HCT116 (cell line): ENCODE data around the gene PSORS1C2.

Experiments
- CTCF ChIP-seq, 3 experiments: fragments of 200-600 bp in 1 of 3; sonication (generic) in 1 of 3; IDR thresholded peaks in 2 of 3; conservative IDR thresholded peaks in 1 of 3; 2 replicates each; pipeline ENCODE4 v1.5.1; 2012 to 2017; ENCODE audit warnings: low read depth in 2 of 3, low read length in 2 of 3, antibody characterized with exemption in 1 of 3, borderline replicate concordance in 1 of 3, control low read depth in 1 of 3, mild to moderate bottlenecking in 1 of 3, mixed read lengths in 1 of 3, mixed run types in 1 of 3, moderate library complexity in 1 of 3; ENCODE audit not compliant: insufficient read depth in 1 of 3
- EZH2 ChIP-seq: fragments of 200-600 bp; sonication (generic); IDR thresholded peaks from 2 replicates; pipeline ENCODE4 v1.6.1; 2017; ENCODE audit warnings: antibody characterized with exemption, mixed run types
- FOSL1 ChIP-seq: IDR thresholded peaks from 2 replicates; pipeline ENCODE4 v1.6.1; 2012; ENCODE audit warnings: low read depth
- POLR2A ChIP-seq: IDR thresholded peaks from 2 replicates; pipeline ENCODE4 v1.7.0; 2011; ENCODE audit warnings: borderline replicate concordance; ENCODE audit not compliant: insufficient read depth, insufficient read length; ENCODE audit errors: extremely low read depth
- TCF7L2 ChIP-seq: IDR thresholded peaks from 2 replicates; pipeline ENCODE4 v1.7.0; 2011; ENCODE audit warnings: borderline replicate concordance, inconsistent platforms; ENCODE audit not compliant: insufficient read depth, insufficient read length; ENCODE audit errors: extremely low read depth

- TF ChIP-seq EZH2 (no peak), CTCF (IDR thresholded peaks at IDR 0.05 in 2 of 3, conservative IDR thresholded peaks at IDR 0.05 in 1 of 3; ENCODE audit: borderline replicate concordance in 1 of 3, insufficient read depth in 1 of 3, low read depth in 2 of 3, low read length in 2 of 3) (no peak), FOSL1 (no peak), POLR2A (no peak), TCF7L2 (no peak)
Observed at GRCh38 chr6:31158863-31159855, 20.3 kb upstream of the PSORS1C2 start.
